Ovary (tissue), 9 donors: ENCODE results near the gene FRMD4A. TPM values are rescaled to one million over a fixed set of nuclear protein-coding genes. Genes with fewer than 3 reads are reported as not detected.

Experiments used
- DNase-seq, 5 donors: peaks; one replicate each; pipeline ENCODE4 v3.0.0-alpha.2; 2019 to 2020
- H3K27ac ChIP-seq, 2 donors: fragments of 200-600 bp; one replicate each; pipeline versions ENCODE4 v1.5.1 to v1.8.0; 2019 to 2022
- H3K27me3 ChIP-seq: fragments of 200-600 bp; one replicate; pipeline ENCODE4 v1.8.0; 2022
- H3K36me3 ChIP-seq: fragments of 200-600 bp; sonication (generic); one replicate; pipeline ENCODE4 v1.5.1; 2019
- H3K4me1 ChIP-seq: one replicate; pipeline ENCODE4 v1.8.1; 2013; ENCODE audit warnings: mild to moderate bottlenecking, moderate library complexity; ENCODE audit not compliant: insufficient read depth
- H3K4me3 ChIP-seq: fragments of 200-600 bp; sonication (generic); one replicate; pipeline ENCODE4 v1.5.1; 2017
- H3K9me3 ChIP-seq, 2 donors: fragments of 200-600 bp in 1 of 2; sonication (generic) in 1 of 2; one replicate each; pipeline versions ENCODE4 v1.5.1 to v1.8.1; 2013 to 2019; ENCODE audit warnings: mild to moderate bottlenecking in 1 of 2, moderate library complexity in 1 of 2
- EP300 ChIP-seq: sonication (generic); formaldehyde crosslinking; IDR thresholded peaks from one replicate; pipeline ENCODE4 v1.6.1; 2017; ENCODE audit warnings: antibody characterized with exemption
- POLR2A ChIP-seq: fragments of 450-650 bp; IDR thresholded peaks from one replicate; pipeline ENCODE4 v1.6.1; 2017; ENCODE audit warnings: antibody characterized with exemption, mild to moderate bottlenecking, moderate library complexity
- WGBS, 3 donors: extraction: QIAGEN DNeasy Blood & Tissue Kit in 1 of 3; methylation state at CpG; one replicate each; pipeline versions ENCODE4 v1.1.5 to v1.1.7; 2013 to 2017; 5-methylcytosine and 5-hydroxymethylcytosine counted together
- intact Hi-C, 4 donors: fragments of 100-400 bp; cut with DNase I; formaldehyde crosslinking; loops; one replicate each; pipeline versions ENCODE4 v1.11.0 to v1.15.1; 2022 to 2023
- polyA plus RNA-seq, 2 donors: library from polyadenylated mRNA; stranded (reverse); fragments of 200-250 nt in 1 of 2; fragments of 350-450 nt in 1 of 2; fragmentation: Illumina TruSeq in 1 of 2; extraction: RNeasy Lipid Tissue Mini Kit (QIAGEN cat#74804) in 1 of 2; gene quantifications; one replicate each; pipeline ENCODE4 v1.2.3, GENCODE V29; 2013 to 2014
- total RNA-seq, 7 donors: library from RNA; depleted of rRNA in 2 of 7; stranded (reverse); fragments of >200 nt in 2 of 7; fragmentation: NEBNext Ultra II Directional in 3 of 7; extraction: Animal tissue kit (Norgen Biotek cat#: 25700) in 3 of 7; gene quantifications; one replicate each; pipeline versions ENCODE4 v1.1.0 to v1.2.4, GENCODE V29; 2016 to 2023
- TF ChIP-seq, protein P1 (sequence below), 3 donors: fragments of 450-650 bp in 2 of 3; fragments of 200-600 bp in 1 of 3; IDR thresholded peaks; one replicate each; pipeline versions ENCODE4 v1.5.1 to v1.8.0; 2016 to 2022; ENCODE audit warnings: antibody characterized with exemption in 3 of 3, mild to moderate bottlenecking in 1 of 3
- donor health status: DM: no; HTN: no; CAD: no; lungs with moderate emphysema.
- donor health status: DM: no; HTN: no; CAD: no.
- donor health status: Bipolar disorder and iron deficiency.
- donor health status: DM: yes; HTN: yes; CAD: no.
- donor health status: DM: no; HTN: no; CAD: no.
- donor health status: DM: yes; HTN: yes; CAD: no.

Gene FRMD4A
- total and polyA plus RNA-seq, 9 donors = 5.5 to 24.7 (median 11.3) TPM

DNA sequence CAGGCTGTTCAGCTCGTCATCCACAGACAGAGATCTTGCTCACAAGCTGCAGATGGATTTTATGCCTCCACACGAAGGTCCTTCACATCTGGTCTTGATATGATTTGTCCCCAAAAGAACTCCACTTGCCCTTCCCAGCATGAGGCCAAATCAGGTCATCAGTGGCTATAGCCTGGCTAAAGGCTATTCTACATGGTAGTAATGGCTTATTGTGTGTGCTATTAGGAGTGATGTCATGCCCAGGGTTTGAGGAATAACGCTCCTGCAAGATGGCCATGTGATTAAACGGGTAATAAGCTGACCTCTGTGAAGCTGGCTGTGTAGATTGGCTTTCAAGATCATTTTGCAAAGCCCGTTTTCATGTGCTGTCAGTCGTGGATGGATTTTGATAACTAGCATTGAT lies 313.8 kb downstream of the FRMD4A start:
- Histone ChIP-seq H3K36me3 (no peaks in the 10 kb centered on the region), H3K4me1 (no peaks in the 10 kb centered on the region), H3K27me3 (no peaks in the 10 kb centered on the region), H3K9me3 (no peaks in the 10 kb centered on the region), H3K4me3 (no peak overlapping the region), H3K27ac (no peak overlapping the region)
- intact Hi-C loops = no loop called here
- TF ChIP-seq EP300 (no peak), POLR2A (no peak)
- TF ChIP-seq, protein P1, sequence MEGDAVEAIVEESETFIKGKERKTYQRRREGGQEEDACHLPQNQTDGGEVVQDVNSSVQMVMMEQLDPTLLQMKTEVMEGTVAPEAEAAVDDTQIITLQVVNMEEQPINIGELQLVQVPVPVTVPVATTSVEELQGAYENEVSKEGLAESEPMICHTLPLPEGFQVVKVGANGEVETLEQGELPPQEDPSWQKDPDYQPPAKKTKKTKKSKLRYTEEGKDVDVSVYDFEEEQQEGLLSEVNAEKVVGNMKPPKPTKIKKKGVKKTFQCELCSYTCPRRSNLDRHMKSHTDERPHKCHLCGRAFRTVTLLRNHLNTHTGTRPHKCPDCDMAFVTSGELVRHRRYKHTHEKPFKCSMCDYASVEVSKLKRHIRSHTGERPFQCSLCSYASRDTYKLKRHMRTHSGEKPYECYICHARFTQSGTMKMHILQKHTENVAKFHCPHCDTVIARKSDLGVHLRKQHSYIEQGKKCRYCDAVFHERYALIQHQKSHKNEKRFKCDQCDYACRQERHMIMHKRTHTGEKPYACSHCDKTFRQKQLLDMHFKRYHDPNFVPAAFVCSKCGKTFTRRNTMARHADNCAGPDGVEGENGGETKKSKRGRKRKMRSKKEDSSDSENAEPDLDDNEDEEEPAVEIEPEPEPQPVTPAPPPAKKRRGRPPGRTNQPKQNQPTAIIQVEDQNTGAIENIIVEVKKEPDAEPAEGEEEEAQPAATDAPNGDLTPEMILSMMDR (IDR thresholded peaks at IDR 0.05) = no peak
- WGBS, 3 donors = 68 to 83% (median 83%) methylated on average over 6 of the region's 6 CpGs
- DNase-seq = no peak

DNA sequence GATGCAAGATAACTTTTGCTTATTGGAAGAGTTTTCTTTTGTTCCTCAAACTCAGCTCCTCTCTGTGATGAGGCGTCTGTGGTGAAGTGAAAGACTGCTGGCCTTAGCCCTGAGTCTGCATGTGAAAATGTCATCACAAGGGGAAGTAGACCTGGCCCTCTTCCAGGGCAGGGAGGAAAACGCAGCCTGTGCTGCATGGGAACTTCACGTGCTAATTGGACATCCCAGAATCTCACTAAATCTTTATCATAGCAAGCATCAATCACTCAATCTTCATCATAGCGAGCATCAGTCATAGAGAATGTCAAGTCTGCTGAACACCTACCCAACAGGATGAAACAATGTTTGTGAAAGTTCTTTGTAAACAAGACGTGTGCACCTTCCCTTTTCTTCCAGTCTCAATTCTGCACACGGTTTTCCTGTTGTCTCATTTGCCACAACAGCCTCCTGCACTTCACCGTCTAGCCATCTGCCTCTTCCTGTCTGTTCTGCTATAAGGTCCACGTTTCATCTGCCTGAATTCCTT lies 314.6 kb downstream of the FRMD4A start:
- Histone ChIP-seq H3K4me3 (no peak overlapping the region), H3K36me3 (no peaks in the 10 kb centered on the region), H3K9me3 (no peaks in the 10 kb centered on the region), H3K27me3 (no peaks in the 10 kb centered on the region), H3K4me1 (no peaks in the 10 kb centered on the region), H3K27ac (no peak overlapping the region)
- intact Hi-C loops = no loop called here
- DNase-seq = no peak
- TF ChIP-seq POLR2A (no peak), EP300 (no peak)
- TF ChIP-seq, protein P1 (IDR thresholded peaks at IDR 0.05) = no peak
- WGBS, 3 donors = 53 to 65% (median 54%) methylated on average over 8 of the region's 8 CpGs

DNA sequence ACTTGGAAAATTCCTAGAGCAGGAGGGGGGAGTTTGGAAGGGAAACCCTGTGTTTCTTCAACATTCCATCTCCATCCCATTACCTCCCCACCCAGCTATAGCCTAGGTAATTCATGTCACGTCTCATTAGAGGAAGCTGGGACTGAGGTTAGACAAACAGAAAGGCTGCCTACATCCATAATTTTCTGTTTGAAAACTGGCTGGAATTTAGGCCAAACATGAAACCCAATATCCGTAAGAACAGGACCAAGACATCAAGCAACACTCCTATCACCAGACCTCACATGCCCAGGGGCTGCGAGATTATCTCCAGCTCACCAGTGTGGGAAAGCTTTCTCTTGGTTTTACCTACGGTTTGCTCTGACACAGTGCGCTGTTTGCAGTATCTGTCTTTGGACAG lies 316.3 kb downstream of the FRMD4A start:
- no peaks in the 10 kb centered on the region for H3K4me1 ChIP-seq
- H3K9me3 ChIP-seq = no peaks in the 10 kb centered on the region
- no peaks in the 10 kb centered on the region for H3K27me3 ChIP-seq
- no peak overlapping the region for H3K27ac ChIP-seq
- no peak overlapping the region for H3K4me3 ChIP-seq
- no peaks in the 10 kb centered on the region for H3K36me3 ChIP-seq
- DNase-seq = no peak
- intact Hi-C loops = no loop called here
- WGBS, 3 donors = 86 to 89% (median 88%) methylated on average over 5 of the region's 5 CpGs
- TF ChIP-seq, protein P1 (IDR thresholded peaks at IDR 0.05) = no peak

DNA sequence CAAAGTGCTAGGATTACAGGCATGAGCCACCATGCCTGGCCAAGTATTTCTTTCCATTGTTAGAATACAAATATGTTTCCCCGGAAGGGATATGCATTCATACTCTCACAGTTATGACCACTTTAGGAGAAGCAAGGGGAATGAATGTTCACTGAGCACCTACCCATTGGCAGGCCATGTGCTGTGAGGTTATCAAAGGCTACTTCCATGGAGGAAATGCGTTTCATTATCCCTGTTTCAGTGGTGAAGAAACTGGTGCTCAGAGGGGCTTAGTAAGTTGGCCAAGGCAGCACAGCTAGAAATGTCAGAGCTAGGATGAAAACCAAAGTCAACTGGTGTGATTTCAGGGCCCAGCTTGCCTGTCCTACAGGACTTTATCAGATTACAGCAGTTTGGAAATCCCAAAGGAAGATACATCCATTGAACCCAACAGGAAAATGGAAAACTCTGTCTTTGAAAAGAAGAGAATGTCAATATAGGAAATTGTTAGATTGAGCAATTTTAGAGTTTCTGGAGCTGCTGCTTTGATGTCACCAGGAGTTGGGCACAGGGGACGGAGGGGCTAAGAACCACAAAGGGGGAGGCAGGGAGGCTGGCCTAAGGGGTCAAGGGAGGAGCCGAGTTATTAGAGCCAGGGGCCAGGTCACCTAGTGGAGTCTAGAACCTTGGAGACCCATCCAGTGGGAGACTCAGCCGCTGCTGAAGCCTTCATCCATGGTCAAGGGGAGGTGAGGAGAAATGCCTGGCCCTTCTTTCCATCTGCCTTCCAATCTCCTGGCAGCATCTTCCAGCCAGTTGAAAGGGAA lies 319.8 kb downstream of the FRMD4A start:
- Histone ChIP-seq H3K9me3 (no peaks in the 10 kb centered on the region), H3K4me1 (no peaks in the 10 kb centered on the region), H3K27me3 (no peaks in the 10 kb centered on the region), H3K27ac (no peak overlapping the region), H3K36me3 (no peaks in the 10 kb centered on the region), H3K4me3 (no peak overlapping the region)
- TF ChIP-seq, protein P1 (IDR thresholded peaks at IDR 0.05) = no peak
- TF ChIP-seq EP300 (no peak), POLR2A (no peak)
- intact Hi-C loops = no loop called here
- WGBS, 3 donors = 69 to 96% (median 85%) methylated on average over 5 of the region's 5 CpGs
- no peak for DNase-seq
